ENCODE measurements around the gene SPDYA.
"Not testable (repeated sequence)": the region's sequence is repeated elsewhere in the genome, so short reads cannot be mapped to it uniquely, and the experiment has no call there.

Gene SPDYA

DNA sequence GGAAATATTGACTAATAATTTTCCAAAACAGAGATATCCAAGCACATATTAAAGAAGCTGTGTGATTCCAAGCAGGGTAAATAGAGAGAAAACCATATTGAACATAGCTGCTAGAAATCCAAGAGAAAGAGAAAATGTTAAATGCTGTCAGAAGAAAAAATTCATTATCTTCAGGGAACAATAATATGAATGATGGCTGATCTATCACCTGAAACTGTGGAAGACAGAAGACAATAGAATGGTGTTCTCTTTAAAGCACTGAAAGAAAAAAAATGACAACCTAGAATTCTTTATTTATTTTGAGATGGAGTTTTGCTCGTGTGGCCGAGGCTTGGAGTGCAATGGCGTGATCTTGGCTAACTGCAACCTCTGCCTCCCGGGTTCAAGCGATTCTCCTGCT is 41.7 kb upstream of the SPDYA start:
- in situ Hi-C loops (cut with MboI; ENCODE audit: low pct_unique_long_range_greater_than_20kb, low sequenced_read_pairs, unreplicated experiment) = no loop called here
- DNase-seq (ENCODE audit: low spot score) = no peak
- TF ChIP-seq, protein P1, sequence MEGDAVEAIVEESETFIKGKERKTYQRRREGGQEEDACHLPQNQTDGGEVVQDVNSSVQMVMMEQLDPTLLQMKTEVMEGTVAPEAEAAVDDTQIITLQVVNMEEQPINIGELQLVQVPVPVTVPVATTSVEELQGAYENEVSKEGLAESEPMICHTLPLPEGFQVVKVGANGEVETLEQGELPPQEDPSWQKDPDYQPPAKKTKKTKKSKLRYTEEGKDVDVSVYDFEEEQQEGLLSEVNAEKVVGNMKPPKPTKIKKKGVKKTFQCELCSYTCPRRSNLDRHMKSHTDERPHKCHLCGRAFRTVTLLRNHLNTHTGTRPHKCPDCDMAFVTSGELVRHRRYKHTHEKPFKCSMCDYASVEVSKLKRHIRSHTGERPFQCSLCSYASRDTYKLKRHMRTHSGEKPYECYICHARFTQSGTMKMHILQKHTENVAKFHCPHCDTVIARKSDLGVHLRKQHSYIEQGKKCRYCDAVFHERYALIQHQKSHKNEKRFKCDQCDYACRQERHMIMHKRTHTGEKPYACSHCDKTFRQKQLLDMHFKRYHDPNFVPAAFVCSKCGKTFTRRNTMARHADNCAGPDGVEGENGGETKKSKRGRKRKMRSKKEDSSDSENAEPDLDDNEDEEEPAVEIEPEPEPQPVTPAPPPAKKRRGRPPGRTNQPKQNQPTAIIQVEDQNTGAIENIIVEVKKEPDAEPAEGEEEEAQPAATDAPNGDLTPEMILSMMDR (IDR thresholded peaks at IDR 0.05; ENCODE audit: extremely low read depth, insufficient read depth, missing control alignments) = no peak

DNA sequence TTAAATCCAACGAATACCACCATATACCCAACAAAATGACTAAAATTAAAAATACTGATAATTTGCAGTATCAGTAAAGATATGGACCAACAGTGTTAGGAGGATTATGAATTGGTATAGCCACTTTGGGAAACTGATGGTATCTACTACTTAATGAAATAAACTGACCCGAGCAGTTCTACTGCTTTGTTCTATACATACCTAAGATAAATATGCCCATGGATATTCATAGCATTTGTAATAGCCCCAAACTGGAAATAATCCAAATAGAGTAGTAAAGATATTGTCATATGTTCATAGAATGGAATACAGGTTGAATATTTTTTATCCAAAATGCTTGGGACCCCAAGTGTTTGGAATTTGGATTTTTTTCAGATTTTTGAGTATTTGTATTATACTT is 38.3 kb upstream of the SPDYA start:
- in situ Hi-C loops (cut with MboI; ENCODE audit: low pct_unique_long_range_greater_than_20kb, low sequenced_read_pairs, unreplicated experiment) = no loop called here

DNA sequence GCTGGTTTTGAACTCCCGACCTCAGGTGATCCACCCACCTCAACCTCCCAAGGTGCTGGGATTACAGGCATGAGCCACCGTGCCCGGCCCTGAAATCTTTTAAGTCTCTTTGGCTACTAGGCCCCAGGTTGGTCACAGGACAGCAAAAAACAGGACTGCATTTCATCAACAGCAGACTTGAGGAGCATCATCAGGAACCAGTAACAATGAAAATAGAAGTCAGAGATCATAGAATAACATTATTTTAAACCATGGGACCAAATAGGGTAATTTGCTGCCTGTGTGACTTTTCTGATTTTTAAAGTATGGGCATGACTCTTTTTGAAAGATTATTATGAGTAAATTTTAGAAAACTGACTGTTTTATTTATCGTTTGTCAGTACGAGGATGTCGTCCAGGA is 34.2 kb upstream of the SPDYA start:
- DNase-seq (ENCODE audit: low spot score) = no peak
- in situ Hi-C loops (cut with MboI; ENCODE audit: low pct_unique_long_range_greater_than_20kb, low sequenced_read_pairs, unreplicated experiment) = no loop called here
- TF ChIP-seq, protein P1 (IDR thresholded peaks at IDR 0.05; ENCODE audit: extremely low read depth, insufficient read depth, missing control alignments) = no peak

More for the DNA sequence above, 38.3 kb upstream of the SPDYA start:
- TF ChIP-seq, protein P1 (IDR thresholded peaks at IDR 0.05; ENCODE audit: extremely low read depth, insufficient read depth, missing control alignments) = no peak
- no peak for DNase-seq (ENCODE audit: low spot score)

DNA sequence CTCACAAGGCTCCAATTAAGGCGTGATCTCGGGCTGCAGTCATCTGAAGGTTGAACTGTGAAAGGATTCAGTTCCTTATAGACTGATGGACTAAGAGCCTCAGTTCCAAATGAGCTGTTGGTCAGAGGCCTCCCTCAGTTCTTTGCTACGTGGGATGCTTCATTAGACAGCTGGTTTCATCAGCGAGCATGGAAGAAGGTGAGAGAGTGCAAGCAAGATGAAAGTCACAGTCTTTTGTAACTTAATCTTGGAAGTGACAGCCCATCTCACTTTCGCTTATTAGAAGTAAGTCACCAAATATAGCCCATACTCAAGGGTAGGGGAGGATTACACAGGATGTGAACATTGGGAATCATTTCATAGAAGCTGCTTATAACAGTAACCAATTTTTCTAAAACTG is 32.2 kb upstream of the SPDYA start:
- no peak for DNase-seq (ENCODE audit: low spot score)
- in situ Hi-C loops (cut with MboI; ENCODE audit: low pct_unique_long_range_greater_than_20kb, low sequenced_read_pairs, unreplicated experiment) = no loop called here
- TF ChIP-seq, protein P1 (IDR thresholded peaks at IDR 0.05; ENCODE audit: extremely low read depth, insufficient read depth, missing control alignments) = no peak

DNA sequence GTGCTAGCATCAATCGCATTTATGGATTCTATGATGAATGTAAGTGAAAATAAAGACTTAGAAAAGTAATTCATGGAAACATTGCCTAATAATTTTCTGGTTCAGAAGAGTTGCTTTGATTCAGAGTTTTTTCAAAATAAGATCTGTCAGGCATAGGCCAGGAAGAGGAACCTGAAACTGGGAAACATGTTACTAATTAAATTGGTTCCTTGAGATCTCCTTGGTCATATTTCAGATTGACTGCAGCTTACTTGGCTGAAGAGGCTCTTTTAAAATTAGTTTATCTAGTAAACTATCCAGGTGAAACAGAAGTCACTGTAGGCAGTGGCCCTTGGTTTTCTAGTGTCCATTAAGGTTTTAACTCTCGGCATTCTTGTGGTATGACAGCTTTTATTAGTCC is 31.6 kb upstream of the SPDYA start:
- TF ChIP-seq, protein P1 (IDR thresholded peaks at IDR 0.05; ENCODE audit: extremely low read depth, insufficient read depth, missing control alignments) = no peak
- in situ Hi-C loops (cut with MboI; ENCODE audit: low pct_unique_long_range_greater_than_20kb, low sequenced_read_pairs, unreplicated experiment) = no loop called here
- DNase-seq (ENCODE audit: low spot score) = no peak

DNA sequence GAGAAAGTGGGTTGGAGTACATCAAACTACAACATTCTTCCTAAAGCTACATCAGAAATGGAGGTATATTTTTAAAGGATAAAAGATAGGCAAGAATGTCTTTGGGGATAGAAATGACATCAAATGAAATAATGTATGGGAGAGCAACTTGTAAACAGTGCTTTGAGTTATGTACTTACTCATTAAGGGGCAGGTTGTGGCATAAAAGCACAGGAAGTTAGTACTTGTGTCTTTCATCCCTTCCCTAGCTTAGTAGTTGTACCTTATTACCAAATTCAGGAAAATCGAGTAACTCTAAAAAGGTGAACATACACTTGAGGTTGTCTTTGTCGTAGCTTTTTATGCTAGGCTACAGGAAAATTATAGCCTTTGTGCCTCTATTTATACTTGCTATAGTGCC is 30.1 kb upstream of the SPDYA start:
- in situ Hi-C loops (cut with MboI; ENCODE audit: low pct_unique_long_range_greater_than_20kb, low sequenced_read_pairs, unreplicated experiment) = no loop called here
- TF ChIP-seq, protein P1 (IDR thresholded peaks at IDR 0.05; ENCODE audit: extremely low read depth, insufficient read depth, missing control alignments) = no peak
- DNase-seq (ENCODE audit: low spot score) = no peak

DNA sequence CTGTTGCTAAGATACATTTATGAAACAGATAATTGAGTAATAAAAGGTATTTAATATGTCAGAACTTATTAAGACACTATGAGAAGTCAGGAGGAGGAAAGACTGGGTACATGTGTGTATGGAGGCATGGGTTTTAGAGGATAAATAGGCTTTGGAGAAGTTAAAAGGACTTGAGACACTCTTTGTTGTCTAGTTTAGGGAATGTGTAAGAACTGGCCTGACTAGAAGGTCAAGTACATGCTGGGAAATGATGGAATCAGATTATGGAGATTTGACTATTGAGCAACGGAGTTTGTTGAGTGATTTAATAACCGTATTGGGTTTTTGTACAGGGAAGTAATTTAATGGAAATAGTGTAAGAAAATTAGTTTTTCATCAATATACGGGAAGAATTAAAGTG is 28.2 kb upstream of the SPDYA start:
- no peak for DNase-seq (ENCODE audit: low spot score)
- TF ChIP-seq, protein P1 (IDR thresholded peaks at IDR 0.05; ENCODE audit: extremely low read depth, insufficient read depth, missing control alignments) = no peak
- in situ Hi-C loops (cut with MboI; ENCODE audit: low pct_unique_long_range_greater_than_20kb, low sequenced_read_pairs, unreplicated experiment) = no loop called here

DNA sequence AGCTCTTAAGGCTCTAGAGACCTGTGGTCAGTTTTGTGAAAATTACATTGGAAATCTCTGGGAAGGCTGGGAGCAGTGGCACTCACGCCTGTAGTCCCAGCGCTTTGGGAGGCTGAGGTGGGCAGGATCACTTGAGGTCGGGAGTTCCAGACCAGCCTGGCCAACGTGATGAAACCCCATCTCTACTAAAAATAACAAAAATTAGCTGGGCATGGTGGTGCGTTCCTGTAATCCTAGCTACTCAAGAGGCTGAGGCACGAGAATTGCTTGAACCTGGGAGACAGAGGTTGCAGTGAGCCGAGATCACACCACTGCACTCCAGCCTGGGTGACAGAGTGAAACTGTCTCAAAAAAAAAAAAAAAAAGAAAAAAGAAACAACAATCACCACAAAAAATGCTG is 26.1 kb upstream of the SPDYA start:
- in situ Hi-C loops (cut with MboI; ENCODE audit: low pct_unique_long_range_greater_than_20kb, low sequenced_read_pairs, unreplicated experiment); DNase-seq (ENCODE audit: low spot score): not testable (repeated sequence)
